D721Med (cell line): ENCODE measurements around the gene SSU72.
"Not testable (repeated sequence)": the region's sequence is repeated elsewhere in the genome, so short reads cannot be mapped to it uniquely, and the experiment has no call there.

Experiments used
- DNase-seq: peaks from one replicate; pipeline ENCODE4 v3.0.0; 2011; ENCODE audit warnings: low spot score; ENCODE audit not compliant: insufficient read length
- FAIRE-seq: peaks from 2 replicates; lab custom pipeline; 2011; peaks lifted over from hg19 to GRCh38; lab: Jason Lieb, UNC
- TF ChIP-seq, protein P1 (sequence below): IDR thresholded peaks from 2 replicates; pipeline ENCODE4 v1.5.1; 2012; ENCODE audit warnings: mild to moderate bottlenecking, control low read depth; ENCODE audit not compliant: insufficient read depth; ENCODE audit errors: missing control alignments

SSU72 gene

DNA sequence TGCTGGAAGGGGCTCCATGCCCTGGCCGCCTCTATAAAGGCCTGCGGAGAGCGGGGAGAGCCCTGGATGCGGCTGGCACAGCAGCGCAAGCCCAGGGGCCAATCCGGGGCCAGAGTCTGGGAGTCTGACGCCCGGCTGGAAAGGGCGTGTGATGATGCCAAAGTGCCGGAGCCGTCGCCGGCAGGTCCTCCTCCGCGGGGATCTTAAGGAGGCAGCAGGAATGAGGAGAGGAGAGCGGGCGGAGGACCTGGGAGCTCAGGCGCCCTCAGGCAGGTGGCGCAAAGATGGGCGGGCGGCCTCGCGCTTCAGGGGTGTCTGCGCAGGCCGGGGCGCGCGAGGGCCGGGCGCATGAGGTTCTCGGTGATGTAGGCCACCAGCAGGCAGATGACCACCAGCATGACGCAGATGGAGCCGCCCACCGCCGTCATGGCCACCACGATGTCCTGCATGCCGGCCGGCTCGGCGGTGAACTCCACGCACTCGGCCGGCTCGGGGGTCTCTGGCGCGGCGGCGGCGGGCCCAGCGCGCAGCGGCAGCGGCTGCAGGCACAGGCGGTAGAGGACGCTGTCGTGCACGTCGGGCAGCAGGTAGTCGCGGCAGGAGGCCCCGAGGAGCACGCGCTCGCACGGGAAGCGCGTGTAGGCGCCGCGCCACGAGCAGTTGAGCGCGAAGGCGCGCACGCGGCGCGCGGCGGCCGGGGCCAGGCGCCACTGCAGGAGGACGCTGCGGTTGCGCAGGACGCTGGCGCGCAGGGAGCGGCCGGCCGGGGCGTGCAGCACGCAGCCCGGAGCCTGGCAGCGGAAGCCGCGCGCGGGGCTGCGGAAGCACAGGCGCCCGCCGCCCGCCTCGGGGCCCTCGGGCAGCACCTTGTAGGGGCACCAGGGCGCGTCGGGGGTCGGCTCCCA, 24.6 kb upstream of the SSU72 start:
- TF ChIP-seq, protein P1, sequence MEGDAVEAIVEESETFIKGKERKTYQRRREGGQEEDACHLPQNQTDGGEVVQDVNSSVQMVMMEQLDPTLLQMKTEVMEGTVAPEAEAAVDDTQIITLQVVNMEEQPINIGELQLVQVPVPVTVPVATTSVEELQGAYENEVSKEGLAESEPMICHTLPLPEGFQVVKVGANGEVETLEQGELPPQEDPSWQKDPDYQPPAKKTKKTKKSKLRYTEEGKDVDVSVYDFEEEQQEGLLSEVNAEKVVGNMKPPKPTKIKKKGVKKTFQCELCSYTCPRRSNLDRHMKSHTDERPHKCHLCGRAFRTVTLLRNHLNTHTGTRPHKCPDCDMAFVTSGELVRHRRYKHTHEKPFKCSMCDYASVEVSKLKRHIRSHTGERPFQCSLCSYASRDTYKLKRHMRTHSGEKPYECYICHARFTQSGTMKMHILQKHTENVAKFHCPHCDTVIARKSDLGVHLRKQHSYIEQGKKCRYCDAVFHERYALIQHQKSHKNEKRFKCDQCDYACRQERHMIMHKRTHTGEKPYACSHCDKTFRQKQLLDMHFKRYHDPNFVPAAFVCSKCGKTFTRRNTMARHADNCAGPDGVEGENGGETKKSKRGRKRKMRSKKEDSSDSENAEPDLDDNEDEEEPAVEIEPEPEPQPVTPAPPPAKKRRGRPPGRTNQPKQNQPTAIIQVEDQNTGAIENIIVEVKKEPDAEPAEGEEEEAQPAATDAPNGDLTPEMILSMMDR, result peak; percentile 25
- DNase-seq (no peak), FAIRE-seq (no peak)

GRCh38 chr1:1598720-1599029, 24.0 kb upstream of the SSU72 start:
- no peak for DNase-seq
- TF ChIP-seq, protein P1, result no peak
- FAIRE-seq, result no peak

GRCh38 chr1:1598051-1598719, 23.5 kb upstream of the SSU72 start:
- no peak for DNase-seq
- FAIRE-seq, result no peak
- TF ChIP-seq, protein P1, result no peak

- FAIRE-seq (no peak), DNase-seq (no peak)
- TF ChIP-seq, protein P1, result peak; percentile 28
Observed at GRCh38 chr1:1597275-1597930, 22.7 kb upstream of the SSU72 start.

DNA sequence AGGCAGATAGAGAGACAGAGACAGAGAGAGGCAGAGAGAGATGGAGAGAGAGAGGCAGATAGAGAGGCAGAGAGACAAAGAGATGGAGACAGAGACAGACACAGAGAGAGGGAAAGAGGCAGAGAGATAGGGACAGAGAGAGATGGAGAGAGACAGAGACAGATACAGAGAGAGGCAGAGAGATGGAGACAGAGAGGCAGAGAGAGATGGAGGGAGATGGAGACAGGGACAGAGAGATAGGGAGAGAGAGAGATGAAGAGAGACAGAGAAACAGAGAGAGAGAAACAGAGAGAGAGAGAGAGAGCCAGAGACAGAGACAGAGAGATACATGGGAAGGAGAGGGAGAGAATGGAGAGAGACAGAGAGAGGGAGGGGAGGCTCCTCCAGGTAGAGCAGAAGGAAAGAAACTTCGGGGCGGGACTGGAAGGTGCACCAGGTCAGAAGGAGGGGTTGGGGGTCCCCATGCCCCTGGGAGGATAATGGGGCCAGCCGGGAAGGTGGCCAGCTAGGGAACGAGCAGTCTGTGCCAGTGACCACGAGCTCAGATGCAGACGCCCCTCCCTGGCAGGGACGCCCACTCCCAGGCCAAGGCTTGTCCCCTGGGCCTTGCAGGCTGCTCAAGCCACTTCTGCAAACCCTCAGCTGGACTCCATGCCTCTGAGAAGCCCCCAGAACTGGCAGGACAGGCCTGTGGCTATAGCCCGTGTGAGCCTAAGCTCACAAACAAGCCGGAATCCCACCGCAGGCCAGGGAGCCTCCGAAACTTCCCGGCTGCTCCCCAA, 22.0 kb upstream of the SSU72 start:
- no peak for FAIRE-seq
- TF ChIP-seq, protein P1, result no peak
- no peak for DNase-seq

DNA sequence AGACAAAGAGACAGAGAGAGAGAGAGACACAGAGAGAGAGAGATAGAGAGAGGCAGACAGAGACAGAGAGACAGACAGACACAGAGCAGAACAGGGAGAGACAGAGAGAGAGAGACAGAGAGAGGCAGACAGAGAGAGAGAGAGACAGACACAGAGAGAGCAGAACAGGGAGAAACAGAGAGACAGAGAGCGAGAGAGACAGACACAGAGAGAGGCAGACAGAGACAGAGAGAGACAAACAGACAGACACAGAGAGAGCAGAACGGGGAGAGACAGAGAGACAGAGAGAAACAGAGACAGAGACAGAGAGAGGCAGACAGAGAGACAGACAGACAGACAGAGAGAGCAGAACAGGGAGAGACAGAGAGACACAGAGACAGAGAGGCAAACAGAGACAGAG, 20.7 kb upstream of the SSU72 start:
- DNase-seq, FAIRE-seq: not testable (repeated sequence)
